PFSK-1 (cell line): ENCODE data around the gene DNAJC30.

Source experiments
- POLR2AphosphoS5 ChIP-seq: IDR thresholded peaks from 2 replicates; pipeline ENCODE4 v1.6.1; 2012; ENCODE audit warnings: low read depth, mild to moderate bottlenecking, control low read depth, low read length, moderate library complexity
- TF ChIP-seq, protein P1 (sequence below), 2 experiments: IDR thresholded peaks; 2 replicates each; pipeline versions ENCODE4 v1.6.1 to v1.8.0; 2011 to 2012; ENCODE audit warnings: low read depth in 2 of 2, low read length in 2 of 2, control low read depth in 1 of 2, inconsistent platforms in 1 of 2, mild to moderate bottlenecking in 1 of 2, moderate library complexity in 1 of 2; ENCODE audit not compliant: insufficient read depth in 1 of 2

DNA sequence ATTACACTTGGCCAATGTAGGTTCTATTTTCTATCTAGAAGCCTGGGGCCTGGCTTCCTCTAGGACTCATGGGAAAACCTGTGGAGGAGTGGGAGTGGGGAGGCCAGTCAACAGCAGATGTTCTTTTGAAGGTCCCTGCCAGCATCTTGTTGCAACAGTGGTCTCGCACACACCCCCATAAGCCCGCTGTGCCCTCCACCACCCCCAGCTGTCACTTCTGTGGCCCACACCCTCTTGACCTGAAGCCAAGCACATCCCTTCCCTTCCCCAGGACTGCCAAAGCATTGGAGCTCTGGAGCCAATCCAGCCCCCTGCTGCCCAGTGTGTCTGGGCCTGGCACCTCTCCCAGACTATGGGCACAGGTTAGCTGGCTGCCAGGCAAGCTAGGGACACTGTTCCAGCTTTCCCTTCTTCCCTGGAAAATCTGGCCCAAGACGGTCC, 38.1 kb upstream of the DNAJC30 start:
- TF ChIP-seq POLR2AphosphoS5 = no peak
- TF ChIP-seq, protein P1, sequence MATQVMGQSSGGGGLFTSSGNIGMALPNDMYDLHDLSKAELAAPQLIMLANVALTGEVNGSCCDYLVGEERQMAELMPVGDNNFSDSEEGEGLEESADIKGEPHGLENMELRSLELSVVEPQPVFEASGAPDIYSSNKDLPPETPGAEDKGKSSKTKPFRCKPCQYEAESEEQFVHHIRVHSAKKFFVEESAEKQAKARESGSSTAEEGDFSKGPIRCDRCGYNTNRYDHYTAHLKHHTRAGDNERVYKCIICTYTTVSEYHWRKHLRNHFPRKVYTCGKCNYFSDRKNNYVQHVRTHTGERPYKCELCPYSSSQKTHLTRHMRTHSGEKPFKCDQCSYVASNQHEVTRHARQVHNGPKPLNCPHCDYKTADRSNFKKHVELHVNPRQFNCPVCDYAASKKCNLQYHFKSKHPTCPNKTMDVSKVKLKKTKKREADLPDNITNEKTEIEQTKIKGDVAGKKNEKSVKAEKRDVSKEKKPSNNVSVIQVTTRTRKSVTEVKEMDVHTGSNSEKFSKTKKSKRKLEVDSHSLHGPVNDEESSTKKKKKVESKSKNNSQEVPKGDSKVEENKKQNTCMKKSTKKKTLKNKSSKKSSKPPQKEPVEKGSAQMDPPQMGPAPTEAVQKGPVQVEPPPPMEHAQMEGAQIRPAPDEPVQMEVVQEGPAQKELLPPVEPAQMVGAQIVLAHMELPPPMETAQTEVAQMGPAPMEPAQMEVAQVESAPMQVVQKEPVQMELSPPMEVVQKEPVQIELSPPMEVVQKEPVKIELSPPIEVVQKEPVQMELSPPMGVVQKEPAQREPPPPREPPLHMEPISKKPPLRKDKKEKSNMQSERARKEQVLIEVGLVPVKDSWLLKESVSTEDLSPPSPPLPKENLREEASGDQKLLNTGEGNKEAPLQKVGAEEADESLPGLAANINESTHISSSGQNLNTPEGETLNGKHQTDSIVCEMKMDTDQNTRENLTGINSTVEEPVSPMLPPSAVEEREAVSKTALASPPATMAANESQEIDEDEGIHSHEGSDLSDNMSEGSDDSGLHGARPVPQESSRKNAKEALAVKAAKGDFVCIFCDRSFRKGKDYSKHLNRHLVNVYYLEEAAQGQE (IDR thresholded peaks at IDR 0.05; ENCODE audit: insufficient read depth in 1 of 2, low read depth in 2 of 2, low read length in 2 of 2) = no peak
